Measurements from ENCODE around the gene COG8.

Gene COG8

DNA sequence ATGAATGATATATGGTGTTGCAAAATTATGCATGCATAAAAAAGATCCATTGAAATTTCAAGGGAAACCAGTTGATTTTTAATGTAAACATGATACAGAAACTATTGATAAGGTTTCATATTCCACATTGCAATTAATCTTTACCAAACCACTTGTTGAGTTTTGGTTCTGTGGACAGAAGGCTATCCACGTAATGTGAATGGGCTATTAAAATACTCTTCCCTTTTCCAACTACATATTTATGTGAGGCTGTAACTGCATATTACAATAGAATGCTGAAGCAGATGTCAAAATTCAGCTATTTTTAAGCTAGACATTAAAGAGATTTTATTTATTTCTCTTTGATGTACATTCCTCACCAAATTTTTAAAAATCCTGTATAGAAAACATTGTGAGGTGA lies 62.0 kb downstream of the COG8 start:
- no peak for DNase-seq

Data from activated CD4-positive, alpha-beta T cell treated with anti-CD3 and anti-CD28 coated beads for 4 hours (primary cell).